Measurements from ENCODE around the gene ARSA. TPM values are rescaled to one million over a fixed set of nuclear protein-coding genes. Genes with fewer than 3 reads are reported as not detected.

Gene ARSA
- total and polyA plus RNA-seq, 7 donors = 10.8 to 56.9 (median 24.8) TPM

- Histone ChIP-seq H3K9me3 (no peaks in the 10 kb centered on the region), H3K27me3 (peaks cover 29 to 88% (median 74%) of the 10 kb centered on the region in 3 donors), H3K36me3 (no peaks in the 10 kb centered on the region), H3K4me3 (no peak overlapping the region), H3K27ac (no peak overlapping the region), H3K4me1 (peaks cover 0 to 16% (median 13%) of the 10 kb centered on the region in 4 donors)
- TF ChIP-seq CTCF (IDR thresholded peaks at IDR 0.05) (no peak), EP300 (IDR thresholded peaks at IDR 0.05) (no peak), POLR2A (IDR thresholded peaks at IDR 0.05) (no peak), POLR2AphosphoS5 (IDR thresholded peaks at IDR 0.05) (no peak)
- DNase-seq = no peak
- intact Hi-C loops (cut with DNase I) = no loop called here
- WGBS, 2 donors = 50 to 70% methylated on average over 103 of the region's 103 CpGs
Observed at GRCh38 chr22:50604256-50605001, 23.5 kb downstream of the ARSA start.

- no peaks in the 10 kb centered on the region for H3K9me3 ChIP-seq
- peaks cover 26 to 89% (median 80%) of the 10 kb centered on the region in 3 donors for H3K27me3 ChIP-seq
- no peak overlapping the region for H3K27ac ChIP-seq
- no peak overlapping the region for H3K4me3 ChIP-seq
- no peaks in the 10 kb centered on the region for H3K36me3 ChIP-seq
- DNase-seq = no peak
- WGBS, 2 donors = 8 to 30% methylated on average over 70 of the region's 70 CpGs
- H3K4me1 ChIP-seq = peaks cover 0 to 16% (median 13%) of the 10 kb centered on the region in 4 donors
- TF ChIP-seq EP300 (IDR thresholded peaks at IDR 0.05) = no peak
- no peak for TF ChIP-seq POLR2AphosphoS5 (IDR thresholded peaks at IDR 0.05)
- no peak for TF ChIP-seq POLR2A (IDR thresholded peaks at IDR 0.05)
- intact Hi-C loops (cut with DNase I) = no loop called here
Observed at GRCh38 chr22:50603511-50604255, 24.3 kb downstream of the ARSA start.

- intact Hi-C loops (cut with DNase I) = no loop called here
- H3K4me1 ChIP-seq = peaks cover 0 to 16% (median 13%) of the 10 kb centered on the region in 4 donors
- DNase-seq = no peak
- peaks cover 26 to 97% (median 87%) of the 10 kb centered on the region in 3 donors for H3K27me3 ChIP-seq
- 22 to 34% methylated on average over 2 of the region's 2 CpGs for WGBS, 2 donors
- H3K27ac ChIP-seq = no peak overlapping the region
- no peaks in the 10 kb centered on the region for H3K9me3 ChIP-seq
- no peak overlapping the region for H3K4me3 ChIP-seq
- TF ChIP-seq POLR2A (IDR thresholded peaks at IDR 0.05) = no peak
- TF ChIP-seq EP300 (IDR thresholded peaks at IDR 0.05) = no peak
- no peak for TF ChIP-seq POLR2AphosphoS5 (IDR thresholded peaks at IDR 0.05)
- TF ChIP-seq CTCF (IDR thresholded peaks at IDR 0.05) = no peak
- no peaks in the 10 kb centered on the region for H3K36me3 ChIP-seq
Observed at GRCh38 chr22:50602338-50602700, 25.6 kb downstream of the ARSA start.

- peaks cover 0 to 16% (median 13%) of the 10 kb centered on the region in 4 donors for H3K4me1 ChIP-seq
- no peak overlapping the region for H3K27ac ChIP-seq
- intact Hi-C loops (cut with DNase I) = no loop called here
- H3K4me3 ChIP-seq = no peak overlapping the region
- DNase-seq = peak; percentile 61
- H3K36me3 ChIP-seq = no peaks in the 10 kb centered on the region
- no peaks in the 10 kb centered on the region for H3K9me3 ChIP-seq
- WGBS, 2 donors = 42 to 59% methylated on average over 12 of the region's 12 CpGs
- no peak for TF ChIP-seq POLR2A (IDR thresholded peaks at IDR 0.05)
- TF ChIP-seq CTCF (IDR thresholded peaks at IDR 0.05) = no peak
- no peak for TF ChIP-seq POLR2AphosphoS5 (IDR thresholded peaks at IDR 0.05)
- no peak for TF ChIP-seq EP300 (IDR thresholded peaks at IDR 0.05)
- H3K27me3 ChIP-seq = peaks cover 26 to 96% (median 82%) of the 10 kb centered on the region in 3 donors
Observed at GRCh38 chr22:50601669-50602337, 26.1 kb downstream of the ARSA start.

Measured in sigmoid colon (tissue), 7 donors.